ENCODE measurements around the gene PHF20.
A peak's percentile ranks its signal among the peaks of the same experiment; 100 is the strongest.
"Not testable (repeated sequence)": the region's sequence is repeated elsewhere in the genome, so short reads cannot be mapped to it uniquely, and the experiment has no call there.

PHF20 gene

DNA sequence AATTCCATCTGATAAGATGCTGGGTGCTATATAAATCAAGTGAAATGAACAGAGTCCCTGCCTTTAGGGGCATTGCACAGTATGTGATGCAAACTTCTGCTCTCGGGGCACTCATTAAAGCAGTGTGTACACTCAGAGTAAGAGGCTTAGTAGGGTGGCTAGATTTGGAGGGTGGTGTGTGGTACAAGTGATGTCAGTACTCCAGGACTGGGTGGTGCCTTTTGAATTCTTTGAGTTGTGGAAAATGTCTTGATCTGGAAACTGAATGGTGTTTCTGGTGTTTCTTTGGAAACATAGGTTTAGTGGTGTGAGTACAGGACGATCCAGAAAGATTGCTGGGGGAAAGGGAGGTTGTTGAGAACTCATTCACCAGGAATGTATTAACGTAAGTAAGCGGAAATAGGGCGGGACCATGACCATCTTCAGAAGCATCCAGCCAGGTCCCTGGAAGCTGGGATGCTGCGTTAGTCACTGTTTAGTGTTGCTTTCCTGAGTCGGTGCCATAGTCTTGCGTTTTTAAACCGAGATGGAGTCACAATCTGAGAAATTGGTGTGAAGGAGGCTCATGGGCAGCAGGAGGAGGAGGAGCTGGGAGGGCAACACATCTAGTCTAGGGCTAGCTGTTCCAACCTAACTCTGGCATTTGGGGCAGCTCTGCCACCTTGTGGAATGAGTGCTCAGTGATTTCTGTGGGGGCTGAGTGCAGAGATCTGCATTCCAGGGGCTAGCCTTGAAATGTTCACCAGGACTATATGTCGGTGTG lies 112.1 kb downstream of the PHF20 start:
- peak; percentile 12 to 29 for DNase-seq (ENCODE audit: low read depth in 1 of 2, low spot score in 1 of 2)

DNA sequence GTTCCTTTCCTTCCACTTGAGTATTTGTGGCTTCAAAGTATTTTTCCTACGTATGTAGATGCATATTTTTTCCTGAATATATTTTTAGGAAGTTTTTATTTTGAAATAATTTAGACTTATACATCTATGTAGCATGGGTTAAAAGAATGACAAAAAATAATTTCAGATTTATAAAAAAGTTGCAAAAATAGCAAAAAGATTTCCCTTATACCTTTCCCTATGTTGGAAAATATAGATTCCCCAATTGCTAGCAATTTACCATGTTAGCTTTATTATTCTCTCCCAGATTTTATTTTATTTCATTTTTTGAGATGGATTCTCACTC lies 112.7 kb downstream of the PHF20 start:
- DNase-seq (ENCODE audit: low read depth in 1 of 2, low spot score in 1 of 2) = no peak

DNA sequence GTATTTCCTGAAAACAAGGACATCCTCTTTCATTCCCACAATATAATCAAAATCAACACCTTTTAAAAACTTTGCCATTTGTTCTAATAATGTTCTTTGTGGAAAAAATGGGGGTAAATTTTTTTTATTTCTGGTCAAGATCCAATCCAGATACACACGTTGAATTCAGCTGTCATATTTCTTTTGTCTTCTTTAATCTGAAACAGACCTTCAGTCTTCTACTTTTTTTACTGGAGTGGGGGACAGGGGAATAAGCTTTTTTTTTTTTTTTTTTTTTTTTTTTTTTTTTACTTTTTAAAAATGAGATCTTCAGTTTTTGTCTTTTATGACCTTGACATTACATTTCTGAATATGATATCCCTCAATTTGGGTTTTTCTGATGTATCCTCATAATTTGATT lies 113.4 kb downstream of the PHF20 start:
- no peak for DNase-seq (ENCODE audit: low read depth in 1 of 2, low spot score in 1 of 2)

DNA sequence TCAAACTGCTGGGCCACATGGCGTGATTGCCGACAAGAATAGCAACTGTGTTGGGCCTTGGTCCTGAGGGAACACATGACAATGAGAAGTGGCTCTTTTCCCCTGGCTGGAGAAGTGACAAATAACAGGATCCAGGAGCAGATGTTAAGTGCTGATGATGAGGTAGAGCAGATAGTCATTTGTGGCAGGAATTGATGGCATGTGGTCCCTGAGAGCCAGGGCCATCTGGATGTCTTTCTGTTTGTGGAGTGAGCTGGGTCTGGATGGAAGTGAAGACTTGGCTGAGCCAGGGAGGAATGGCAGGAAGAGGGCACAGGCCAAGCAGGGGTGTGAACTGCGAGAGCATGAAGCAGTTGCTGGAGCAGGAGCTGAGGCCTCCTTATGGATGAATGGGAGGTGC lies 114.7 kb downstream of the PHF20 start:
- DNase-seq (ENCODE audit: low read depth in 1 of 2, low spot score in 1 of 2) = no peak

DNA sequence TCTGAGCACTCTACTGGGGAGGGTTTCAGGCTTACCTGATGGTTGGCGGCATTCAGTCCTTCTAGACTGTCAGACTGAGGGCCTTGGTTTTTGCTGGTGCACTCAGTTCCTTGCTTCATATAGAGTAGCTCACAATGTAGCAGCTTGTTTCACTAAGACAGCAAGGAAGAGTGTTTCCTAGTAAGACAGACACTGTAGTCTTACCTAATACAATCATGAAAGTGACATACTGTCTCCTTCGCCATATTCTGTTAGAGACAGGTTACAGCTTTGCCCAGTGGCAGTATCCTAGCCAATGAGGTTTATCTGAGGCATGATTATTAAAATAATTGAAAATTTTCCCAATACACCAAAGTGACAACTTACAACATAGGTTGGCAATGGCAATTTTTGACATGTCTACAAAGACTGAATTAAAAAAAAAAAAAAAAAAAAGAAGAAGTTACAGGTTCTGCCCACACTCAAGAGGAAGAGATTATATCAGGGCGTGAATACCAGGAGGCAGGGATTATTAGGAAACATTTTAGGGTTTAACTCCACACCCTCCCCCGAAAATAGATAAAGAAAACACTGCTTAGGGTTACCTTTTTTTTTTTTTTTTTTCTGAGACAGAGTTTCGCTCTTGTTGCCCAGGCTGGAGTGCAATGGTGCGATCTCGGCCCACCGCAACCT lies 115.7 kb downstream of the PHF20 start:
- DNase-seq (ENCODE audit: low read depth in 1 of 2, low spot score in 1 of 2) = no peak

DNA sequence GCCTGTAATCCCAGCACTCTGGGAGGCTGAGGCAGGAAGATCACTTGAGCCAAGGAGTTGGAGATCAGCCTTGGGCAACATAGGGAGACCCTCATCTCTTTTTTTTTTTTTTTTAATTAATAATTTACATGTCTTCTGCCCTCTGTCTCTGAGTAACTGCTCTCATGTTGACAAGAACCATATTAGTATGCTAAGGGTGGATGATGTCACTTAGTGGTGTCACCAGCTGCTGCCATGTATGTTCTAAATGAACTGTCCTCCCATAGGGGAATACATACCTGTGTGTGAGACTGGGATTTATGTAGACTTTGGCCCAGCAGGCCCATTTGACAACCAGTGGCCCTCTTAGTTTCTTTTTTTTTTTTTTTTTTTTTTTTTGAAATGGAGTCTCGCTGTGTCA lies 116.8 kb downstream of the PHF20 start:
- DNase-seq (ENCODE audit: low read depth in 1 of 2, low spot score in 1 of 2) = no peak

DNA sequence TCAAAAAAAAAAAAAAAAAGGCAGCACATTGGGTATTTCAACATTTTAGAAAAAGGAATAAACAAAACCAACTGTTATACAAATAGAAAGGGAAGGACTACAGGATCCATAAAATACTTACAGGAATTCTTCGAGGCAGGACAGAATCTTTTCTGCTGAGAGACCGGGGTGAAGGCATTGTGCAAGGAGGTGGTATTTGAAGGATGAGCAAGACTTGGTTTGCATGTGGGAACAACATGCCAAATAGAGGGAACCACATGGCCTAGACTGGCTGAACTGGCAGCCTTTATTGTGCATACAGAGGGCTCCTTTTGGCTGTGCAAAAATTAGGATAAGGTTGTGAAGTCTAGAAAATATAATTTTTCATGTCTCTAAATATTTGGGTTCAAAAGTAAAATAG lies 119.6 kb downstream of the PHF20 start:
- no peak for DNase-seq (ENCODE audit: low read depth in 1 of 2, low spot score in 1 of 2)

DNA sequence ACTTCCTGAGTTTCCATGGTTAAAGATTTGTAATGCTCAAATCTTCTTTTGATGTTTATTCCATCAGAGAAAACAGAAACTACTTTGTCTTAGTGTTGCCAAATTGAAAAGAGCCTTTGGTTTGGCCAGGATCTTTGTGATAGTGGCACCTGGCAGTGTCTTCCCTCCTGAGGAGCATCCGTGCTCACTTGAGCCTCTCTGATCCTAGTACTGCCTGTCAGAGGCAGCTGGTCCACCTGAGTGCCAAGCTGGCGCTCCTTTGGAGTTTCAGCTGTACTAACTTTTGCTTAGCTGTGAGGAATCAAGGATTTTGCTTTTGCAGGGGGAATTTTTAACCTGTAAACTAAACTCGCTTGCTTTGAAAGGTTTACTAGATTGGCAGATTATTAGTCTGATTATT lies 121.1 kb downstream of the PHF20 start:
- DNase-seq (ENCODE audit: low read depth in 1 of 2, low spot score in 1 of 2) = no peak

DNA sequence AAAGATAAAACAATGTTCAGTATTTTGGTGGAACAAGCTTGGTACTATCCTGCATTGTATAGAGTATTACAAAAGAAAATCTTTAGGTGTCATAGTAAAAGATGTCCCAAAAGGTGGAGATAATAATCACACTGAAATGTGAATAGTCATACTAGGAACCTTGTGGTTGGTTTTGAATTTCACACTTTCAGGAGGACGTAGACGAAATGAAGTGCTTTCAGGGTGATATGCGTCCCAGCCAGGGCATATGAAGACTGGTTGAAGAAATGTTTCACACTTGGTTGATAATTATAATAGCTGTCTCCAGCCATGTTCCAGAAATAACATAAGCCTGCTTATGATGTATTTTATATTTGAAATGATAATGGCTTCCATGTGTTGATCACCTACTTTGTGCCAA lies 122.1 kb downstream of the PHF20 start:
- DNase-seq (ENCODE audit: low read depth in 1 of 2, low spot score in 1 of 2) = no peak

DNA sequence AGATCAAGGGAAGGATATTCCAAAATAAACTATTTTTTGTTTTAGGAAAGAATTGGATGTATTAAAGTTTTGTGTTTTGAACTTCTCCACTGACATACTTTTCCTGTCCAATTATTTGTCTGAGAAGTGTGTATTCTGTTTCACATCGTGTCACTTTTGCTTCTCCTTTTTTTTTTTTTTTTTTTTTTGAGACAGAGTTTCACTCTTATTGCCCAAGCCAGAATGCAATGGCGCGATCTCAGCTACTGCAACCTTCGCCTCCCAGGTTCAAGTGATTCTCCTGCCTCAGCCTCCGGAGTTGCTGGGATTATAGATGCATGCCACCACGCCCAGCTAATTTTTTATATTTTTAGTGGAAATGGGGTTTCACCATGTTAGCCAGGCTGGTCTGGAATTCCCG lies 123.7 kb downstream of the PHF20 start:
- DNase-seq (ENCODE audit: low read depth in 1 of 2, low spot score in 1 of 2) = not testable (repeated sequence)

DNA sequence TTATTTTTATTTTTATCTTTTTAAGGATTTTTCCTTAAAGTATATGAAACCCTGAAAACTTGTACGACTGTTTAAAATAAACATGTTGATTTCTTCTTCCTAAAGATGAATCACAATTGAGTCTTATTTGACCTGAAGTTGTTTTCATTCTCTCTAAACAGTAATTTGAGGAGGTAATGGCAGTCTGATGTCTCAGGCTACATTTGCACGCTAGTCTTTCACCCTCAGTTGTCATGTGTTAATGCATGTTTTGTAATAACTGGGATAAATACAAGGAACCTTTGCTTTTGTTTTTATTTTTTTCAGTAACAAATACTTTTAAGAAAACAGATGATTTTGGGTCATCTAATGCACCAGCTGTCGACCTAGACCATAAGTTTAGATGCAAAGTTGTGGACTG lies 127.2 kb downstream of the PHF20 start:
- no peak for DNase-seq (ENCODE audit: low read depth in 1 of 2, low spot score in 1 of 2)

DNA sequence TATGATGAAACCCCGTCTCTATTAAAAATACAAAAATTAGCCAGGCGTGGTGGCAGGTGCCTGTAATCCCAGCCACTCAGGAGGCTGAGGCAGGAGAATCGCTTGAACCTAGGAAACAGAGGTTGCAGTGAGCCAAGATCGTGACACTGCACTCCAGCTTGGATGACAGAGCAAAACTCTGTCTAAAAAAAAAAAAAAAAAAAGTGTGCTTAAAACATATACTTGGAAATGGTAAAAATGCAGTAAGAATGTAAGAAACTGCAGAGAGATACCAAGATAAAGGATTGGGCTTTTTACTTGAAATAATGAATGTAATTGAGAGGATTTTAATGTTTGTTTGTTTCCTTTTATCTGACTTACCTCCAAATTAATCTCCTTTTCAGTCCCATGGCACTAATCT lies 129.4 kb downstream of the PHF20 start:
- not testable (repeated sequence) for DNase-seq (ENCODE audit: low read depth in 1 of 2, low spot score in 1 of 2)

DNA sequence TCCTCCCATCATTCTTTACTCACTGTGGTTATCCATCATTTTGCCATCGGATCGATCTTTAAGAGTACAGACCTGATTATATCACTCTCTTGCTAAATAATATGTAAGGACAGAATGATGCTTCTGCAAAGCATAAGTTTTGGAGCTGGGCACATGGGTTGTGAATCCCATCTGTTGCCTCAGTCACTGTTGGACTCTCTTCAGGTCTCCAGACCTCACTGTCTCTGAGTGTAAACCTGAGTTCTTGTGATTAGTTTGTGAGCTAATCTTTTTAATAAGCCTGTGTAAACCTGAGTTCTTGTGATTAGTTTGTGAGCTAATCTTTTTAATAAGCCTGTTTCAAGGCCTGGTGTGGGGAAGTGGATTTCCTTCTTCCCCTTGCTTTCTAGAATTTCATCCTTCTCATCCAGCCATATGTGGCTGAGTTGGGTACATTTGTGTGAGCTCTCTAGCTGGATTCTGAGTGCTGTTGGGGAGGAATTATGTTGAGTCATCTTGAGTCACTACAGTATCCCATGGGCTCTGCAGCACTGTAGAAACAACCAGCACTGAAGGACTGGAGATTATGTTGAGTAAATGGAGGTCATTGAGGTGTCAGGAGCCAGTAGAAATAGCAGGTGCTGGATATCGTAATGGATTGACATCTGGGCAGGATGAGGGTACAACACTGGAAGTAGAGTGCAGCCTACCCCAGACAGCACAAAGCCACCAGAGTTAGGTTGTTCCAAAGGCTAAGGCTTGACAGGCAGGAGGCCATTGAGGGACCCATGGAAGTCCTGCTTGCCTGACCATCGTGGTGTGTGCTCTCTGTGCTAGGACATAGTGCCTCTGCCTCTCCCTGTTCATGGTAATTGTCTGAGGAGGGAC lies 130.1 kb downstream of the PHF20 start:
- DNase-seq (ENCODE audit: low read depth in 1 of 2, low spot score in 1 of 2) = no peak

DNA sequence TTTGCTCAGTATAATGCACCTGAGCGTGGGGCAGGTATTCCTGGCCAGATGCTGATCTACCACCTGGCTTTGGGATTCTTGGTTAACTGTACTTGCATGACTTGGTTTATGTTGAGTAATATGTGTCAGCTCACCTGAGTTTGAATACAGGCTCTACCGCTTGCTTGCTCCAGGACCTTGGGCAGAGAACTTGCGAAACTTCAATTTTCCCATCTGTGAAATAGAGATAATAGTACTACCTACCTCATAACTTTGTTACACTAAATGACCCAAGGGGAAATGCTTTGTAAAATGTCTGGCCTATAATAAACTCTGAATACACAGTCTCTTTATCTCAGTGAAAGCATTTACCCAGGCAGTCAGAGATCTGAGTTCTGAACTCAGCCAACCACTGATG lies 130.7 kb downstream of the PHF20 start:
- no peak for DNase-seq (ENCODE audit: low read depth in 1 of 2, low spot score in 1 of 2)

DNA sequence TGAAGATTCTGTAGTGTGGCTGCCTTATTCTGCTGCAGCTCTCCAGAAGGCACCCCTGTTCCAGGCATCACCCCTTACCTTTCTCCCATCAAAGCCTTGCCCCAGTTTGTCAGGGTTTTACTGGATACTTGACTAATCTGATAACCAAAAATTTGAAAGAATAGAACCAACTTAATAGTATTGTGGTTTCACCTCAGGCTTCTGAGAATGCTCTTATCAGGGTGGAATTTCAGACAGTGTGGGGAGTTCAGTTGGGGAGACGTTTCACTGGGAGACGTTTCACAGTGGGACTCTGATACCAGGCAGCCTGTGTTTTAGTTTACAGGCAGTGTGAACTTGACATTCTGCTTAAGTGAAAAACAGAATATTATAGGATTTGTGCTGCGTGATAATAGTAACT lies 132.0 kb downstream of the PHF20 start:
- no peak for DNase-seq (ENCODE audit: low read depth in 1 of 2, low spot score in 1 of 2)

DNA sequence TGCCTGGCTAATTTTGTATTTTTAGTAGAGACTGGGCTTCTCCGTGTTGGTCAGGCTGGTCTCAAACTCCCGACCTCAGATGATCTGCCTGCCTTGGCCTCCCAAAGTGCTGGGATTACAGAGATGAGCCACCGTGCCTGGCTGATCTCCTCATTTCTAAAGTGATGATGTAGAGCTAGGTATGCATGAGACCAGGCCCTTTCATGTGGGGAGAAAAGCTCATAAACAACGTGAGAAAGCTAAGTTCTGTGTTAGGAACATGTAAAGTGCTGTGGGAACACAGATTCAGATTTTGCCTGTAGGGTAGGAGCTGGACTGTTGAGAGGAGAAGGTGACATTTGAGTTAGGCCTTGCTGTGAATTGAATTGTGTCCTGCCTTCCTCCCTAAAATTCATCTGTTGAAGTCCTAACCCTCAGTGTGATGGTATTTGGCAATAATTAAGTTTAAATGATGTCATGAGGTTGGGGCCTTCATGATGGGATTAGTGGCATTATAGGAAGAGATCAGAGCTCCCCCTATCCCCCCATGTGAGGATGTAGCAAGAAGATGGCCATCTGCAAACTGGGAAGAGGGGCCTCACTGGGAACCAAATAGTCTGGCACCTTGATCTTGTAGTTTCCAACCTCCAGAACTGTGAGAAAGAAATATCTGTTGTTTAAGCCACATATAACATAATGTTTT lies 133.3 kb downstream of the PHF20 start:
- no peak for DNase-seq (ENCODE audit: low read depth in 1 of 2, low spot score in 1 of 2)

DNA sequence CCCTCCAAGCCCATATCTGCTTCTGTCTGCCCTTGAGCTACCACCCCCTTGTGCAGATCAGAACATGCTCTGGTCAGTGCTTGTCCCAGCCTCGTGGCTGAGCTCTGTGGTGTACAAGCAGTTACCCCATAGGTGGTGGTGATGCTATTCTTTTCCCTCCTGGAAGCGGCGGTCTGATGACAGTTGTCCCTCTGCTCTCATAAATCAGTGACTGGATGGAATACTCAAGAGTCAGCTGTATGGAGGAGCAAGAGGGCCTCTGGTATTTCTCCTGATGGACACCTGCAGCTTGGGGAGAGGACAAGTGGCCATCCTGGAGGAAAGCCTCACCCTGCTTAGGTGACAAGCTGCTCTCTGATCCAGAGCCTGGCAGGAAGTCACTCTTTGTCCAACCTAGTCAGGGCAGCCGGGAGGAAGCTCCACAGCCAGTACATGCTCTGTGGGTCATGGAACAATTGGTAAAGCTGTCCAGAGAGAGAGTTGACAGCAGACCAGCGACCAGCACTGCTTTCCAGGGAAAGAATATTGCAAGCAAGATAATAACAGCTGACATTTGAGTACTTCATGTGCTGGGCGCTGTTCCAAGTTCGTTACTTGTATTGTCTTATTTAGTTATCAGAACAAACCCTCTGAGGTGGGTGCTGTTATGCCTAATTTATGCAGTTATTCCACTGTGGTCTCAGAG lies 135.3 kb downstream of the PHF20 start:
- no peak for DNase-seq (ENCODE audit: low read depth in 1 of 2, low spot score in 1 of 2)

DNA sequence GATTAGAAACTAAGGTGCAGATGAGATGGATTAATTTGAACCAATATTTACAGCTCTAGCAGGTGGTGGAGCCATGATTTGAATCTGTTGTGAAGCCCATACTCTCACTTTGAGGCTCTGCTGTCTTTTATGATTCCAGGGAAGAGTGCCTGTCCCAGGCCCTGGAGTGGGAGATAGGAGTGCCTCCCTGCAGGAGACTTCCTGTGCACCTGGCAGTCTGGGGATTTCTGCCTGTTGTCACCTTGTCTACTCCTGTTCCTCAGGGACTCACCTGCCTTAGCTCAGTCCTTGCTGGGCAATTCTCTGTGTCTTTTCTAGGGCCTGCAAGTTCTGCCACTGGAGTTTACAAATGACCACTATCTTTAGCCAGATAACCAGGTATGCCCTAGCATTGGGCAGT lies 136.2 kb downstream of the PHF20 start:
- no peak for DNase-seq (ENCODE audit: low read depth in 1 of 2, low spot score in 1 of 2)

DNA sequence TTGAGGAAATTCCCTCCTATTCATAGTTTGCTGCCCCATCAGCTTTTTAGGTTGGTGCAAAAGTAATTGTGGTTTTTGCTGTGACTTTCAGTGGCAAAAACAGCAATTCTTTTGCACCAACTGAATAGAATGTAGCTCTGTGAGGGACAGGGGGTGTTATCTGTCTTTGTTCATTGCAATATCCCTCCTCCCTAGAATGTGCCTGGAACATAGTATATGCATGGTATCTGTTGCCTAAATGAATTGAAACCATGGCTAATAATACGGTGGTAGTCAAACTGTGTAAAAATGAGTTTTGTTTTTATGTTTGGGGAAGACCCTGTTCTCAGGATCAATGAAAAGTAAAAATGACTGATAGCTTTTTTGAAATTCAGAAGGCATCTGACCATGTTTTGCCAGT lies 137.4 kb downstream of the PHF20 start:
- DNase-seq (ENCODE audit: low read depth in 1 of 2, low spot score in 1 of 2) = no peak

DNA sequence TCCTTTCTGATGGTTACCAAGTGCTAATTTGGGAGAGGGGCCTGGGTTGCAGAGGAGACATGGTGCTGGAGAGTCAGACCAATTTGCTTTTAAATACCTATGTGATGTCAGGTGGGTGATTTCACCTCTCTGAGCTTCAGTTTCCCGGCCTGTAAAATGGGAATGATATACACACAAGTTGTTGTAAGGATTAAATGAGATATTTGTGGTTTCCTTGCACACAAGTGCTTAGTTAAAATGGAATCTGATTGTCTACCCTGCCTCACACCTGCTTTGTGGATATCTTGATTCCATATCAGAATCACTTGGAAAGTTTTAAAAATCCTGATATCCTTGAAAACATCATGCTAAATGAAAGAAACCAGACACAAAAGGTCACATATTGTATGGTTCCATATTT lies 138.0 kb downstream of the PHF20 start:
- no peak for DNase-seq (ENCODE audit: low read depth in 1 of 2, low spot score in 1 of 2)

DNA sequence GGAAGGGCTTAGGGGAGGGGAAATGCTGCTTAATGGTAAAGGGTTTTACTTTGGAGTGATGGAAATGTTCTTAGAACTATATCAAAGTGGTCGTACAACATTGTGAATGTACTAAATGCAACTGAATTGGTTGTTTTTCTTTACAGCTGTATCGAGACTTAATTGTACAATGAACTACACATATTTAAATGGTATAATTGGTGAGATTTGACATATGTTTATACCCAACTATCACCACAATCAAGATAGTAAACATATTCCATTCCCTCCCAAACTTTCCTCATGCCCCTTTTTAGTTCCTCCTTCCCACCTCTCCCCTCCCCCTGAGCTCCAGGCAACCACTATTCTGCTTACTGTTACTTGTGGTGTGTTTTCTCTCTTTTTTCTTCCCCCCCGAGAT lies 138.4 kb downstream of the PHF20 start:
- DNase-seq (ENCODE audit: low read depth in 1 of 2, low spot score in 1 of 2) = no peak

All from activated T-helper 1 cell treated with anti-CD3 and anti-CD28 coated beads, Interleukin-2, amount 50 U/mL, for 16 hours (primary cell).